Left hindlimb (tissue), 1 donor: ENCODE data around the gene MCIDAS.

Experiments used
- DNase-seq: peaks from one replicate; pipeline ENCODE4 v3.0.0-alpha.2; 2018

The MCIDAS gene

DNA sequence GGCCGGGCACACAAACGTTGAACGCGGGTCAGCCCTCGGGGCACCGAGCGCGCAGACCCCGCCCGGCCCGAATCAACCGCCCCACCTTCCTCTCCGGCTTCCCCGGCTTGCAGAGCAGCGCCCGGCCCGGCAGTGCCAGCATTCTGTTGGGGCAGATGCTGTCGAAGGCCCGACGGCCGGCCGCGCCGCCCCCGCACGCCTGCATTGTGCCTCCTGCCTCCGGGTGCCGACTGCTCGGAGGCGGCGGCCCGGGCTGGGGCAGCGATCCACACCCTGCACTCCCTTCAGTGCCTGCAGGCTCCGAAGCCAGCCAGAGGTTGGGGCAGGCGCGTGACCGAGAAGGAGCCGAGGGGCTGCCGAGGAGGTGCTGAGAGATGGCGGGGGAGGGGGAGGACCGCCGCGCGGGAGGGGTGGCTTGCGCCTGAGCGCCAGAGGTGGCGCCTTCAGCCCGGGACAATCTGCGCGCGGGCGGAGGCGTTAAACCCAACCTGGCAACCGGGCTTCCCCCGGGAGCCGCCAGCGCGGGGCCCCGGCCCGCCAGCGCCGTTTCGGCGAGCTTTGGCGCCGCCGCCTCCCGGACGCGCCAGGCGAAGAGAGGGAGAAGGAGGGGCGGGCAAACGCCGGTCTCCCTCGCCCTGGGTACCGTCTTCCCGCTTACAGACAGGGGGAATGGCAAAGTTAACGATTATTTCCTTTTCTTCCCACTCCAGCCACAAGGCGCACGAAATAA, at the start of gene MCIDAS:
Gene MCIDAS (minus strand): TSS at position 382 of the 730 bp plus-strand sequence. CDS start 177 bp downstream, at position 205.
- DNase-seq: peak; percentile 50

DNA sequence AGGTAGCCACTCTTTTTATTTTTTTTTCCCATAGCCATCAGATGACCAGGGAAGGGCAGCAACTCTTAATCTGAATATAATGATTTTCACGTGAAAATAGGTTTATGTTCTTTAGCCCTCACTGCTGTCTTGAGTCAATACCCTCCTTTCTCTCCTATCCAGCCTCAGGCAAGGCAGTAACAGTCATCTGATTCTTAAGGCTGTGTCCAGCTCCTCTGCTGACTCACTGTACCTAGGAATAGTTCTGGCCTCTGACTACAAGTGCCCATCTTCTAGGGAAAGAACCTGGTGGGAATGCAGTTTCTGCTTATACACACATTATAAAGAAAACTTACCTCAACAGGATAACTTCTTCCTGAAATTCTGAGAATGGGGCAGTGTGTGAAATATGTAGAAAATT, 49.7 kb upstream of the MCIDAS start:
- no peak for DNase-seq

DNA sequence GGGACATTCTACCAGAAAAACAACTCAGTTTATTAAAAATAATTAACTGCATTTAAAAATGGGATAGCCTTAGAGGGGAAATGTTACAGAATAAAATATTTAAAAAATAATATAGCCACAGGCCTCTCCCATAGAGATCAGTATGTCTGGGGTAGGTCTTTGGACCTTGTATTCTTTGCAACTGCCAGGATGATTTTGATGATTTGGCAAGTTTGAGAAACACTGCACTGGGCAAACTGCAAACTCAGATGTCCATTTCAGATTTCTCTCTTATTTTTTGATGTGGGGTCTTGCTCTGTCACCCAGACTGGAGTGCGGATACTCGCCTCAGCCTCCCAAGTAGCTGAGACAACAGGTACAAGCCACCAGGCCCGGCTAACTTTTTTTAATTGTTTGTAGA, 31.2 kb upstream of the MCIDAS start:
- no peak for DNase-seq

DNA sequence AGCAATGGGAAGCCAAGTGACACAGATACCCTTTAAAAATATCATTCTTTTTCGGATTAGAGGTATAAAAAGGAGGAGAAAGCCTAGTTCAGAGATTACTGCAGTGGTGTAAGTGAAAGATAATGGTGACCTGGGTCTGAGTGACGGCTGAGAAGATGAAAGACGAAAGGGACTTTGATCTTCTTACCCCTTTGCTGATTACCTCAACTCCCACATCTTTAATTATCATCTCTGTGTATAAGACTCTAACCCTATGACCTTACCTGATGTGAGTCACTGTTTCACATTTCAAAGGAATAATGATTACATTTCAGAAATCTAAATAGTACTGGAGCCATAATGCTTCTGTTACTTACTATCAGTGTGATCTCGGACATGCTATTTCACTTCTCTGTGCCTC, 27.7 kb upstream of the MCIDAS start:
- no peak for DNase-seq

GRCh38 chr5:55250064-55250463, 22.9 kb upstream of the MCIDAS start:
- no peak for DNase-seq

DNA sequence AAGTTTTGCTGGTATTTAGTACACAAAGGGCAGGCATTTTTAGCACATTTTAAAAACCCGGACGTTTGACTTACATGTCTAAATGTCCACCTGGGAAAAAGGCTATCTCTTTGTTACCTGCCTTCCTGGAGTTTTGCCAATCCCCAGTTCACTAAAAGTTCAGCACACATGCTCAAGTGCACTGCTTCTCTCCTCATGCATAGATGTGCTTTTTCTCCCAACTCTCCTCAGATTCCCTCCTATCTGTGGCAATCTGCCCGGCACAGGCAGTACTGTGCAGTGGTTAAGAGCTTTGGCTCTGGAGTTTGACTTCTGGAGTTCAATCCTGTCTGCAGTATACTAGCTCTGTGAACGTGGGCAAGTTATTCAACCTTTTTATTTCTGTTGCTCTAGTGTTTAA, 14.6 kb upstream of the MCIDAS start:
- DNase-seq: no peak

- no peak for DNase-seq
These were observed 9.7 kb upstream of the MCIDAS start for GRCh38 chr5:55236800-55237199.

GRCh38 chr5:55234121-55234700, 7.1 kb upstream of the MCIDAS start:
- no peak for DNase-seq

DNA sequence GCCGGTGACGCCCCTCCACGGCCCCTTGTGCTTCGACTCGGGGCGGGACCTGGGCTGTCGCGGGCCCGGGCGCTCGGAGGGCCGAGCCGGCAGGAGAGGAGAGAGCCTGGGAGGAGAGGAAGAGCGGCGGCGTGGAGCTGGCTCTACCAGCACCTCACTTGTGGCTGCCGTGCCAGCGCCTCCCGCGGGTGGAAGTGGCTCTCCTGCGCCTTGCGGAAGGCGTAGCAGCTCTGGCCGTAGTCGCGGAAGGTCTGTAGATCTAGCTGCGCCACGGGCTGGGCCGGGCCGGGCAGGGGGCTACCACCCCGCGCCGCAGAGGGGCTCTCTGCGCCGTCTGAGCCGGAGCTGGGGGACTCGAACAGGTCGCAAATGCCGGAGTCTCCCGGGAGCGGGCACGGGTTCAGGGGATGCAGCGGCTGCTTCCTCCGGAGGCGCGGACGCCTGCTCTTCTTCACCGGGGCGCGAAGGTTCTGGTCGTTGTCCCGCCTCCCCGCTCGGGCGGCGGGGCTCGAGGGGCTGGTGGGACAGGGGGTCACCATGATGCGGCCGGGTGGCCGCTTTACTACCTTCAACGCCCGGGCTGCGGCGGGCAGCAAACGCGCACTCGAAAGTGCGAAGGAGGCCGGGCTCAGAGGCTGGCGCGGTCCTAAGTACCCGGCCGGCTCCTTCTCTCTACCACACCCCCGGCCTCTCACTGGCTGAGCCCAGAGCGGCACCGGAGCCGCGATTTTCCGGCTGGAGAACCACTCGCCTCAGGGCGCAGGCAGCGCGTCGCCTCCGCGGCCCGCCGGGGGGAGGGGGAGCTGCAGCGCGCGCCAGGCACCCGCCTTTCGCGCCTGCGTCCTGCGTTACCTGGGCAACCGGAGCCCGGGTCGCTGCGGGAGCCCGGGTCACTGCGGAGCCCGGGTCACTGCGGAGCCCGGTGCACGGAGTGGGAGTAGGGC, 6.1 kb upstream of the MCIDAS start, which contains the start of gene CCNO:
Gene CCNO (minus strand): TSS at position 624 of the 944 bp plus-strand sequence. CDS start 85 bp downstream, at position 539.
- DNase-seq: peak; percentile 77

DNA sequence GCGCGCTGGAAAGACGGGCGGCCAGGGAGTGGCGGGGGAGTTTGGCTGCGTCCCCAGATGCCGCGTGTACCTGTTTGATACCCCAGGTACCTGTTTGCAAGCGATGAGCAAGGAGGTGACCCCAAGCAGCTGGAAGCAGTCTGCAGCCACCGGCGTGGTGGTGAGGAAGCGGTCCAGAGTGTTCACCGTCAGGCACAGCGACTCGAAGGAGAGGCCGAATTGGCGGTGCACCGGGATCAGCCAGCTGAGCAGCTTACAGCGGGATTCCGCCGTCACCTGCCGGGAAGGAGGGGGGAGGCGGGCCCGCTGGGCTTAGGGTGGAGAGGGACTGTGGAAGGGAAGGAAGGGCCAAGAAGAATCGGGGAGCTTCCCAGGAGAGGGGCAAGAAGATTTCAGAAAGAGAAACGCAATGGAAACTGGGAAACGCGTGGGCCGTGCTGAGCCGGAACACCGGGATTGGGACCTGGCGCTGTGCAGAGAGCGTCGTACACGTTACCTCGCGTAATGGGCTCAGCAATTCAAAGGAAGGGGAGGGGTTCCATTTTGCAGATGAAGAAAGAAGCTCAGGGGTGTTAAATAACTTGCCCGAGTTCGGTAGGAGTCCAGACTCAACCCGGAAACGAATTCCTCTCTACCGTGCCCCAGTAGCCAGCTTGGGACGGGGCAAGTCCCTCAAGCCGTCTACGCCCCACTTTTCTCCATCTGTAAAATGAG, 5.3 kb upstream of the MCIDAS start:
- no peak for DNase-seq

GRCh38 chr5:55231919-55232270, 4.8 kb upstream of the MCIDAS start:
- no peak for DNase-seq

GRCh38 chr5:55231029-55231918, 4.2 kb upstream of the MCIDAS start:
- no peak for DNase-seq

DNA sequence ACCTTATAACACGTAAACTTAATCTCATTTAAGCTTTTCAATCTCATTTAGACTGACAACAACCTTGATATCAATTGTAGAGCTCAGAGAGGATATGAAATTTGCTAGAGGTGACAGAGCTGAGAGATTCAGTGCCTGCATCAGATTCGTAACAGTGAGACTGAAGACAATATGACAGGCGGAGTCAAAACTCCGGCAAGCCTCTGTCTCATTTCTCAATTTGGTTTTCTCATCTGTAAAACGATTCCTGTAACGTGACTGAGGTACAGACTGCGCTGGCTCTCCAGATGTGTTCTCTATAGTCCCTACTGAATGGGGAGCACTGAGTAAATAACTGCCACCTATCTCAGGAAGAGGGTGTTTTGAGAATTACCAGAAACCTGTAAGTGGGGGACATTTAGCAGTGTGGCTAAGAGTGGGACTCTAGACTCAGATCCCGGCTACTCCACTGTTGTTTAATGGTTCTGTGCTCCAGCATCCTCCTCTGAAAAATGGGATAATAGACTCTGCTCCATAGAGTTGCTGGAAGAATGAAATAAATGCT, 3.0 kb upstream of the MCIDAS start:
- DNase-seq: no peak

GRCh38 chr5:55227664-55228430, 732 bp upstream of the MCIDAS start:
- no peak for DNase-seq

GRCh38 chr5:55226027-55226933, 835 bp downstream of the MCIDAS start:
- DNase-seq: peak; percentile 73

GRCh38 chr5:55225346-55225745, 1.8 kb downstream of the MCIDAS start:
- DNase-seq: no peak

GRCh38 chr5:55223812-55224240, 3.3 kb downstream of the MCIDAS start:
- no peak for DNase-seq

- DNase-seq: no peak
These were observed 3.9 kb downstream of the MCIDAS start for GRCh38 chr5:55222985-55223811.
